HG02759 (cell line): Measurements from ENCODE around the gene IMMT.

Experiments used
- ATAC-seq: cut with Tn5 transposase; IDR thresholded peaks from one replicate; pipeline ENCODE4 v1.9.1; 2021; ENCODE audit warnings: mild to moderate bottlenecking, moderate library complexity; ENCODE audit not compliant: unreplicated experiment

Gene IMMT

GRCh38 chr2:86143926-86144685 lies 51.2 kb downstream of the IMMT start:
- no peak for ATAC-seq

- ATAC-seq, result no peak
Observed at GRCh38 chr2:86143307-86143706, 52.0 kb downstream of the IMMT start.

- ATAC-seq, result no peak
Observed at GRCh38 chr2:86142436-86143257, 52.6 kb downstream of the IMMT start.

- no peak for ATAC-seq
Observed at GRCh38 chr2:86140969-86141392, 54.3 kb downstream of the IMMT start.

GRCh38 chr2:86139981-86140380 lies 55.3 kb downstream of the IMMT start:
- ATAC-seq, result no peak

DNA sequence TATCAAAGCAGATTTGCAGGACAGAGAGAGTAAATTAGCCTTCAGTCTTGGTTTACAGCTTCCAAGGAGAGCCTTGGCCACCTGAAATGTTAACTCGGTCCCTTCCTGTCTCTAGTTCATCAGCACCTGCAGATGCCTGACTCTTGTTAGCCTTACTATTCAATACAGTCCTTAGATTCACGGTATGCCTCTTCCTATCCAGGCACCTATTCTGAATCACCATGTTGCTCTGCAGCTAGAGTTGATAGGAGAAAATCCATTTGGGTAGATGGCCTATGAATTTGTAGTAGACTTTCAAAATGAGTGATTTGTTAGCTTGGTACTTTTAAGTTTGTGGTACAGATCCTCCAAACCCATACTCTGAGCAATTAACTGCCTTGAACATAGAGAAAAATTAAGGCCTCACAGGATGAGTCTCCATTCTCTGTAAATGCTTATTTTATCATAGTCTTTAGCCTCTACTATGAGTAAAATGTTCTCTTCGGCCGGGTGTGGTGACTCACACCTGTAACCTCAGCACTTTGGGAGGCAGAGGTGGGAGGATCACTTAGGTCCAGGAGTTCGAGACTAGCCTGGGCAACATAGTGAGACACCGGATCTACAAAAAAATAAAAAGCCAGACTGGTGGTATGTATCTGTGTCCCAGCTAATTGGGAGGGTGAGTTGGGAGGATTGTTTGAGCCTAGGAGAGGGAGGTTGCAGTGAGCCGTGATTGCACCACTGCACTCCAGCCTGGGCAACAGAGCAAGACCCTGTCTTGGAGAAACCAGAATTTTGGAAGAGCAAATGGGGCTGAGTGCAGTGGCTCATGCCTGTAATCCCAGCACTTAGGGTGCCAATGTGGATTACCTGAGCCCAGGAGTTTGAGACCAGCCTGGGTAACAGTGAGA lies 56.3 kb downstream of the IMMT start:
- ATAC-seq, result no peak

DNA sequence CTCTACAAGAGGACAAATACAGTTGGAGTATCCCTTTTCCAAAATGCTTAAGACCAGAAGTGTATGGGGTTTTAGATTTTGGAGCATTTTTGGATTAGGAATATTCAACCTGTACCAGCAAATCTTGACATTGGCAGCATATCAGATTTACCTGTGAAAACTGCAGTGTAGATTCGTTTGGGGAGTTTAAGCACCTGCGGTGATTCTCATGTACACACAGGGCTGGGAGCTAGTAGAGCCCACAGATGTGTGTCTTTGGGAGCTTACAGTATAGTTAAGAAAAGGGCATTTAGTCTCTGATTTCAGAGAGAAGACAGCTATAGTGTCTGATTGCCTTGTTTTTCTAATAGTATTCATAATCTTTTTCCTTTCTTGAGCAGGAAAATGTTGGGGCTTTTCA lies 59.1 kb downstream of the IMMT start:
- no peak for ATAC-seq

GRCh38 chr2:86135653-86136052 lies 59.6 kb downstream of the IMMT start:
- ATAC-seq, result no peak

DNA sequence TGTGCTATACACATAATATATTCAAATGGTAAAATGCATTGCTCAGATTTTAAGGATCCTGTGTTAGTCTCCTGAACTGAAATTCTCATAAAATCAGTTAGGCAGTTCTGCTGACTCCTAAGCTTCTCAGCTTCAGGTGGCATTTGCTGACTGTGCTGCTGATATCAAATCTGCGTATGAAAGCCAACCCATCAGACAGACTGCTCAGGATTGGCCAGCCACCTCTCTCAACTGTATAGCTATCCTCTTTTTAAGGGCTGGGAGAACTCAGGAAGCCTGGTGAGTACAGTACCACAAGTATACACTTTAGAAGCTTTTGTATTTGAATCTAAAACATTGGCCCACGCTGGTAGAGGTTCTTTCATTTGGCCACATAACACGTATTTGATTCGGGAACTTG lies 60.6 kb downstream of the IMMT start:
- no peak for ATAC-seq

GRCh38 chr2:86124683-86125082 lies 70.6 kb downstream of the IMMT start:
- ATAC-seq, result no peak

- no peak for ATAC-seq
Observed at GRCh38 chr2:86123328-86123925, 71.8 kb downstream of the IMMT start.

DNA sequence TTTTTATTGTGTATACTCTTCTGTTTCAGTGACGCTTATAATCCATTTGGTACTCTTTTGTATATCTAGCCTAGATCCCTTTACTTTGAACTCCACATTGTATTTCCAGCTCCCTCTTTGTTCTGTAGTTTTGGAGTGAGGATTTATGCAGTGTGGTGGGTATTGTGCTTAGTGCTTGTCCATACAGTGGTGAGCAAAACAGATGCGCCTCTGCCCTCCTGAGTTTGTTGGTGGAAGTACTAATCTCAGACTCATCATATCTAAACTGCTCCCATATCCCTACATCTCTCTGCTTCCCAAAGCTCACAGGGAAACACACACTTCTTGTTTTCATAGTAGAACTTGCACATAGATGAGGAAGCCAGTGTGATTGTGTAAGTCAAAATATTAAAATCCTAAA lies 77.1 kb downstream of the IMMT start:
- no peak for ATAC-seq

DNA sequence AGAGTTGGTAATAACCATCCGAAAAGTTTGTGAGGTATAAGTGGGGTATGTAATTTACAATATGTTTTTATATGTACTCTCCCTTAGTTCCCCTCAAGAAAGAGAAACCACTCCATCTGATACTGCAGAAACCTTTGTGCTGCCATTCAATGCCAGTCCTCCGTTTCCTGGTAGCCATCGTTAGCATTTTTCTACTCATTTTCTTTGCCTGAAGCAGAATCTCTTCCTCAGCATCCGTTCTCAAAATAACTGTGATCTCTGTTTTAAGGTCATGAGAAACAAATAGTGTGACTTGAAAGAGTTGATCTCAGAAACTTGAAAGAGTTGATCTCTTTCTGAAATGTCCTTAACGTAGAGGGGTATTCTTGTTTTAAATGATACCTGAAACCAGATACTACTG lies 88.2 kb downstream of the IMMT start:
- ATAC-seq, result no peak

DNA sequence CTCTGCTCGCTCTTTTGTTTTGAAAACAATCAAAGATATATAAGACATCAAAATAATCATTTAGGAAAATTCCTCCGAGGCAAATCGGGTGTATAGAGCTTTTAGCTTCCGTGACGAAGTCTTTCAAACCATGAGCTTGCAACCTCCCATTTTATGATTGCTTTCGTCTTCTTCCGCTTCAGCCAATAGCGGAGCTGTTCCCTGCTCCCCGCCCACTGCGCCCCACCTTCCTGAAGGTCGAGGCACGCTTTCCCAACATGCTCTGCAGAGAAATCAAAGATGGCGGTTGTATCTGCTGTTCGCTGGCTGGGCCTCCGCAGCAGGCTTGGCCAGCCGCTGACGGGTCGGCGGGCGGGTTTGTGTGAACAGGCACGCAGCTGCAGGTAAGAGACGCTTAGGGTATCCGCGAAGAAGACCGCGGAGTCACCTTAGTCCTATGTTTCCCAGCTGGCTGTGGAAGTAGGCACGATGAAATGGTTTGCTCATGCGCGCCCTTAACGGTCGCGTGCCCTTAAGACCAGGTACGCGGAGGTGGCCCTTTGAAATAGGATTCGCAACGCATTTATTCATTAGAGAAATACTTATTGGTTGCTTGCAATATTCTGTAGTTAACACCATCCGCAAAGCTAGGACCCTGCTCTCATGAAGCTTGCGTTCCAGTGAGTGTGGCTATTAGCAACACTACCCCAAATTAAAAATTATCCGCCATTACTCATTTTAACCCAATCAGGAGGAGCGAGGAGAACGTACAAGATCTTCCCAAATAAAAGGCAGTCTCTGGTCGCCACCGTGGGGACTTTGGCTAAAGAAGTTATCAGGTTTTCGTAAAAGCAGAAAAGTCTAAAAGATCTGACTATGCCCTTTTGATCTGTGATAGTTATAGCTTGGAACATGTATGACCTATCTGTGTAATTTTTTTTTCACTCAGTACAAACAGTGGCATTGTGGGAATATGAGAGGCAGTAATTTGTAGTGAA lies 89.0 kb downstream of the IMMT start, which contains the start of gene PTCD3:
Gene PTCD3, plus strand, starts transcription at position 267 of the 977 bp plus-strand sequence. Its CDS starts 13 bp downstream, at position 280.
- ATAC-seq, result peak; percentile 90

GRCh38 chr2:86105252-86105968 lies 89.9 kb downstream of the IMMT start, which contains the start of gene POLR1A:
Gene POLR1A (minus strand): TSS chr2:86105886. CDS start chr2:86105776, 110 bp downstream.
- peak; percentile 80 for ATAC-seq

- no peak for ATAC-seq
Observed at GRCh38 chr2:86102157-86102556, 93.1 kb downstream of the IMMT start.

DNA sequence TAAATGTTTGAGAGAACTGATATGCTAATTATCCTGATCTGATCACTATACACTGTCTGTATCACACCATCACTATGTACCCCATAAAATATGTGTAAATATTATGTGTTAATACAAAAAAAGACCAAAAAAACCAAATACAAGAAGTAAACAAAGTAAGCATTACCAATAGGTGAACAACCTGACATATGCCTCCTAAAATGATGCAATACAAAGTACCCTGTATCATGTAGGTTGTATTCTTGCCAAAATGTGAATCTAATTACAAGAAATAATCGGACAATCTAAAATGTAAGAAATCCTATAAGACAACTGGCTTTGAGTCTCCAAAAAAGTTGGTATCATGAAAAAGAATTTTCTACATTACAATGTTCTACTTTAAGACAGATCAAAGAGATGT lies 97.3 kb downstream of the IMMT start:
- no peak for ATAC-seq

- ATAC-seq, result no peak
Observed at GRCh38 chr2:86097114-86097896, 98.0 kb downstream of the IMMT start.
